Neural cell (in vitro differentiated cells): ENCODE measurements around the gene OVCA2. TPM values are rescaled to one million over a fixed set of nuclear protein-coding genes. Genes with fewer than 3 reads are reported as not detected.

Experiments
- H2AFZ ChIP-seq: fragments of 200-600, 300-800 bp; sonication (generic), shearing (Covaris generic); 2 replicates; pipeline ENCODE4 v1.6.0; 2014; ENCODE audit warnings: low read depth, mild to moderate bottlenecking, antibody characterized with exemption, low read length, moderate library complexity
- H3F3A ChIP-seq: fragments of 200-600 bp; shearing (Covaris generic); 2 replicates; pipeline ENCODE4 v1.6.1; 2016; ENCODE audit warnings: mild to moderate bottlenecking, moderate library complexity, mixed read lengths, antibody characterized with exemption, low read length; ENCODE audit not compliant: insufficient read depth, poor library complexity, severe bottlenecking
- H3K27ac ChIP-seq: fragments of 200-600, 300-800 bp; sonication (generic), shearing (Covaris generic); 2 replicates; pipeline ENCODE4 v1.5.1; 2014; ENCODE audit warnings: mild to moderate bottlenecking, low read length, moderate library complexity
- H3K27me3 ChIP-seq: fragments of 300-800, 200-600 bp; sonication (generic), shearing (Covaris generic); 2 replicates; pipeline ENCODE4 v1.6.0; 2014; ENCODE audit warnings: mild to moderate bottlenecking, low read depth, low read length, moderate library complexity; ENCODE audit not compliant: insufficient read depth
- H3K36me3 ChIP-seq: fragments of 300-800, 200-600 bp; sonication (generic), shearing (Covaris generic); 2 replicates; pipeline ENCODE4 v1.5.1; 2014; ENCODE audit warnings: mild to moderate bottlenecking, antibody characterized with exemption, low read length, moderate library complexity; ENCODE audit not compliant: insufficient read depth
- H3K4me2 ChIP-seq: fragments of 300-800, 200-600 bp; sonication (generic), shearing (Covaris generic); 2 replicates; pipeline ENCODE4 v1.6.0; 2014; ENCODE audit warnings: mild to moderate bottlenecking, low read length
- H3K4me3 ChIP-seq: fragments of 300-800, 200-600 bp; sonication (generic), shearing (Covaris generic); 2 replicates; pipeline ENCODE4 v1.5.1; 2014; ENCODE audit warnings: mild to moderate bottlenecking, low read length, moderate library complexity
- H3K79me2 ChIP-seq: fragments of 200-600 bp; shearing (Covaris generic); replicated peaks from 2 replicates; pipeline ENCODE4 v1.6.0; 2014; ENCODE audit warnings: mild to moderate bottlenecking, low read length, moderate library complexity; ENCODE audit not compliant: insufficient read depth
- H3K9ac ChIP-seq: fragments of 300-800, 200-600 bp; sonication (generic), shearing (Covaris generic); 2 replicates; pipeline ENCODE4 v1.6.1; 2016; ENCODE audit warnings: mild to moderate bottlenecking, low read length, mixed read lengths
- H3K9me2 ChIP-seq: fragments of 200-600 bp; shearing (Covaris generic); 2 replicates; pipeline ENCODE4 v1.6.1; 2016; ENCODE audit warnings: mild to moderate bottlenecking, low read length, mixed read lengths; ENCODE audit not compliant: insufficient read depth
- H3K9me3 ChIP-seq: fragments of 200-600, 300-800 bp; sonication (generic), shearing (Covaris generic); 2 replicates; pipeline ENCODE4 v1.6.1; 2016; ENCODE audit warnings: mild to moderate bottlenecking, mixed run types, low read length, moderate library complexity, mixed read lengths
- H4K20me1 ChIP-seq: fragments of 200-600 bp; shearing (Covaris generic); 2 replicates; pipeline ENCODE4 v1.6.1; 2016; ENCODE audit warnings: mild to moderate bottlenecking, mixed run types; ENCODE audit not compliant: insufficient read depth
- EP300 ChIP-seq: fragments of 450-650 bp; conservative IDR thresholded peaks from 2 replicates; pipeline ENCODE4 v1.6.1; 2014; ENCODE audit warnings: antibody characterized with exemption, mild to moderate bottlenecking, moderate library complexity; ENCODE audit not compliant: poor library complexity, severe bottlenecking
- EZH2 ChIP-seq: fragments of 200-600, 300-800 bp; shearing (Covaris generic), sonication (generic); IDR thresholded peaks from 2 replicates; pipeline ENCODE4 v1.6.1; 2014; ENCODE audit warnings: antibody characterized with exemption, low read length, borderline replicate concordance, mild to moderate bottlenecking; ENCODE audit not compliant: insufficient read depth, poor library complexity, severe bottlenecking
- MXI1 ChIP-seq: fragments of 450-650 bp; conservative IDR thresholded peaks from 2 replicates; pipeline ENCODE4 v1.6.1; 2014; ENCODE audit warnings: antibody characterized with exemption, mild to moderate bottlenecking; ENCODE audit not compliant: poor library complexity, severe bottlenecking
- POLR2AphosphoS5 ChIP-seq: IDR thresholded peaks from 2 replicates; pipeline ENCODE4 v1.6.1; 2012
- RAD21 ChIP-seq: fragments of 450-650 bp; conservative IDR thresholded peaks from 2 replicates; pipeline ENCODE4 v1.6.1; 2014; ENCODE audit warnings: antibody characterized with exemption, mild to moderate bottlenecking, moderate library complexity
- REST ChIP-seq: IDR thresholded peaks from 2 replicates; pipeline ENCODE4 v1.6.1; 2012; ENCODE audit warnings: borderline replicate concordance
- SMC3 ChIP-seq: fragments of 450-650 bp; conservative IDR thresholded peaks from 2 replicates; pipeline ENCODE4 v1.6.1; 2014; ENCODE audit warnings: antibody characterized with exemption, mild to moderate bottlenecking, moderate library complexity; ENCODE audit not compliant: poor library complexity
- TAF1 ChIP-seq: IDR thresholded peaks from 2 replicates; pipeline ENCODE4 v1.6.1; 2012; ENCODE audit warnings: low read depth
- polyA plus RNA-seq: library from polyadenylated mRNA; depleted of rRNA; stranded (reverse); fragments of >200 nt; gene quantifications from 2 replicates; pipeline ENCODE4 v1.2.3, GENCODE V29; 2014
- TF ChIP-seq, protein P1 (sequence below): fragments of 450-650 bp; IDR thresholded peaks from 2 replicates; pipeline ENCODE4 v1.5.1; 2014; ENCODE audit warnings: antibody characterized with exemption, mild to moderate bottlenecking, moderate library complexity; ENCODE audit not compliant: poor library complexity, severe bottlenecking

Gene OVCA2
- polyA plus RNA-seq, 1 donor from 2014 or later, result 54.4 TPM

GRCh38 chr17:2034157-2034556 is 7.7 kb upstream of the OVCA2 start (continued):
- TF ChIP-seq SMC3, result no peak

DNA sequence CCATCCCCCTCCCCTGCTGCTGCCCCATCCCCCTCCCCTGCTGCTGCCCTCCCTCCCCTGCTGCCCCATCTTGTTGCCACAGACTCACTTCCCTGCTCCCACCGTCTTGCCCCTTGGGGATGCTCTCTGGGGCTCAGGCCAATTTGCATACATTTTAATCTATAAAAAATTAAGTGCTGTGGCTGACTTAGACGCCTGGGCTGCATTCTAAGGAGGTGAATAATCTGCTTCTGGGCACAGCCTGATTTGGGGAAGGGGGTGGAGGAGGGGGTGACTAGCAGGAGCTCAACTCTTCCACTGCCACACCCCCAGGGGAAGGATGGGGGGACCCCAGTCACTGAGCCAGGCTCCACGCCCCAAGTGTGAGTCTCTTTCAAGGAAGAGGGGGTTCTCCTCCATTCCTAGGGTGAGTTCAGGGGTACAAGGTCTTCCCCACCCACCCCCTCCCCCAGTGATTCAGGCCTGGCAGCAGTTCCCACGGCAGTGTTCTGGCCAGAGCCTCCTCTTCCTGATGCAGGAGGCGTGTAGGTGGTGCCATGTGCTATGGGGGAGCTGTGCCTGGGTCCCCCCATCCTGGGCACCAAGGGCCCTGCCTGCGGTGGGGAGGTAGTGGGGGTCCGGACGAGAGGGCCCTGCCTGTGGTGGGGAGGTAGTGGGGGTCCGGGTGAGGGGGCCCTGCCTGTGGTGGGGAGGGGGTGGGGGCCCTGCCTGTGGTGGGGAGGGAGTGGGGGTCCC is 6.8 kb upstream of the OVCA2 start:
- Histone ChIP-seq H3K4me3 (no peak overlapping the region), H3K4me2 (no peak overlapping the region), H3K79me2 (no peaks in the 10 kb centered on the region), H4K20me1 (no peaks in the 10 kb centered on the region), H3F3A (no peaks in the 10 kb centered on the region), H3K9me3 (no peaks in the 10 kb centered on the region), H3K9me2 (no peaks in the 10 kb centered on the region), H3K36me3 (no peaks in the 10 kb centered on the region), H2AFZ (no peak overlapping the region), H3K27me3 (no peaks in the 10 kb centered on the region), H3K9ac (no peak overlapping the region), H3K27ac (peak overlapping the region; percentile 20)
- TF ChIP-seq EP300 (no peak), MXI1 (no peak), TAF1 (no peak), SMC3 (no peak), REST (no peak), RAD21 (no peak), POLR2AphosphoS5 (no peak), EZH2 (no peak)
- TF ChIP-seq, protein P1, sequence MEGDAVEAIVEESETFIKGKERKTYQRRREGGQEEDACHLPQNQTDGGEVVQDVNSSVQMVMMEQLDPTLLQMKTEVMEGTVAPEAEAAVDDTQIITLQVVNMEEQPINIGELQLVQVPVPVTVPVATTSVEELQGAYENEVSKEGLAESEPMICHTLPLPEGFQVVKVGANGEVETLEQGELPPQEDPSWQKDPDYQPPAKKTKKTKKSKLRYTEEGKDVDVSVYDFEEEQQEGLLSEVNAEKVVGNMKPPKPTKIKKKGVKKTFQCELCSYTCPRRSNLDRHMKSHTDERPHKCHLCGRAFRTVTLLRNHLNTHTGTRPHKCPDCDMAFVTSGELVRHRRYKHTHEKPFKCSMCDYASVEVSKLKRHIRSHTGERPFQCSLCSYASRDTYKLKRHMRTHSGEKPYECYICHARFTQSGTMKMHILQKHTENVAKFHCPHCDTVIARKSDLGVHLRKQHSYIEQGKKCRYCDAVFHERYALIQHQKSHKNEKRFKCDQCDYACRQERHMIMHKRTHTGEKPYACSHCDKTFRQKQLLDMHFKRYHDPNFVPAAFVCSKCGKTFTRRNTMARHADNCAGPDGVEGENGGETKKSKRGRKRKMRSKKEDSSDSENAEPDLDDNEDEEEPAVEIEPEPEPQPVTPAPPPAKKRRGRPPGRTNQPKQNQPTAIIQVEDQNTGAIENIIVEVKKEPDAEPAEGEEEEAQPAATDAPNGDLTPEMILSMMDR, result no peak
